ENCODE data around the gene RNF11. TPM values are rescaled to one million over a fixed set of nuclear protein-coding genes. Genes with fewer than 3 reads are reported as not detected.

The RNF11 gene
- polyA plus RNA-seq, 1 donor from 2014 or later: 210 TPM

GRCh38 chr1:51321924-51322280 is 85.8 kb downstream of the RNF11 start:
- H3K4me3 ChIP-seq (ENCODE audit: low read length): no peak overlapping the region

GRCh38 chr1:51322417-51323101 is 86.5 kb downstream of the RNF11 start:
- Histone ChIP-seq H3K27me3 (ENCODE audit: insufficient read depth, low read depth, low read length) (no peaks in the 10 kb centered on the region), H3K9me3 (ENCODE audit: low read length) (no peaks in the 10 kb centered on the region), H3K4me3 (ENCODE audit: low read length) (no peak overlapping the region), H3K27ac (ENCODE audit: low read length) (no peak overlapping the region), H3K4me2 (ENCODE audit: low read length) (no peak overlapping the region), H2AFZ (ENCODE audit: low read depth, low read length) (no peak overlapping the region), H3K79me2 (replicated peaks; ENCODE audit: insufficient read depth, low read length) (no peaks in the 10 kb centered on the region), H4K20me1 (ENCODE audit: insufficient read depth) (no peaks in the 10 kb centered on the region), H3F3A (ENCODE audit: insufficient read depth, low read length, poor library complexity, severe bottlenecking) (no peaks in the 10 kb centered on the region), H3K9me2 (ENCODE audit: insufficient read depth, low read length) (no peaks in the 10 kb centered on the region), H3K9ac (ENCODE audit: low read length) (no peak overlapping the region), H3K36me3 (ENCODE audit: insufficient read depth, low read length) (no peaks in the 10 kb centered on the region)
- TF ChIP-seq SMC3 (conservative IDR thresholded peaks at IDR 0.05; ENCODE audit: poor library complexity) (no peak), POLR2AphosphoS5 (IDR thresholded peaks at IDR 0.05) (no peak), TAF1 (IDR thresholded peaks at IDR 0.05; ENCODE audit: low read depth) (no peak), RAD21 (conservative IDR thresholded peaks at IDR 0.05) (no peak), REST (IDR thresholded peaks at IDR 0.05; ENCODE audit: borderline replicate concordance) (no peak), EP300 (conservative IDR thresholded peaks at IDR 0.05; ENCODE audit: poor library complexity, severe bottlenecking) (no peak), EZH2 (IDR thresholded peaks at IDR 0.05; ENCODE audit: borderline replicate concordance, insufficient read depth, low read length, poor library complexity, severe bottlenecking) (no peak), MXI1 (conservative IDR thresholded peaks at IDR 0.05; ENCODE audit: poor library complexity, severe bottlenecking) (no peak)

More at GRCh38 chr1:51321924-51322280, 85.8 kb downstream of the RNF11 start:
- TF ChIP-seq TAF1 (IDR thresholded peaks at IDR 0.05; ENCODE audit: low read depth) (no peak), MXI1 (conservative IDR thresholded peaks at IDR 0.05; ENCODE audit: poor library complexity, severe bottlenecking) (no peak), RAD21 (conservative IDR thresholded peaks at IDR 0.05) (no peak), EP300 (conservative IDR thresholded peaks at IDR 0.05; ENCODE audit: poor library complexity, severe bottlenecking) (no peak), REST (IDR thresholded peaks at IDR 0.05; ENCODE audit: borderline replicate concordance) (no peak), SMC3 (conservative IDR thresholded peaks at IDR 0.05; ENCODE audit: poor library complexity) (no peak), EZH2 (IDR thresholded peaks at IDR 0.05; ENCODE audit: borderline replicate concordance, insufficient read depth, low read length, poor library complexity, severe bottlenecking) (no peak)
- no peaks in the 10 kb centered on the region for H3K9me3 ChIP-seq (ENCODE audit: low read length)
- no peaks in the 10 kb centered on the region for H3K27me3 ChIP-seq (ENCODE audit: insufficient read depth, low read depth, low read length)
- no peaks in the 10 kb centered on the region for H3K36me3 ChIP-seq (ENCODE audit: insufficient read depth, low read length)
- H3K9me2 ChIP-seq (ENCODE audit: insufficient read depth, low read length): no peaks in the 10 kb centered on the region
- H3K27ac ChIP-seq (ENCODE audit: low read length): no peak overlapping the region
- H3K9ac ChIP-seq (ENCODE audit: low read length): no peak overlapping the region
- no peak overlapping the region for H2AFZ ChIP-seq (ENCODE audit: low read depth, low read length)
- no peaks in the 10 kb centered on the region for H4K20me1 ChIP-seq (ENCODE audit: insufficient read depth)
- no peaks in the 10 kb centered on the region for H3F3A ChIP-seq (ENCODE audit: insufficient read depth, low read length, poor library complexity, severe bottlenecking)
- H3K79me2 ChIP-seq (replicated peaks; ENCODE audit: insufficient read depth, low read length): no peaks in the 10 kb centered on the region
- H3K4me2 ChIP-seq (ENCODE audit: low read length): no peak overlapping the region

Other genes with a start within 250 kb of the RNF11 start
- gene C1orf185, start 134.0 kb upstream of the RNF11 start, polyA plus RNA-seq: not detected in 2 replicates
- gene TTC39A, start 94.3 kb downstream of the RNF11 start, polyA plus RNA-seq: 1.1 and 1.2 TPM in 2 replicates